HG03558 (cell line): ENCODE results near the gene PER1.
A peak's percentile ranks its signal among the peaks of the same experiment; 100 is the strongest.

ENCODE experiments used
- ATAC-seq: cut with Tn5 transposase; IDR thresholded peaks from one replicate; pipeline ENCODE4 v1.9.1; 2021; ENCODE audit warnings: moderate number of reproducible peaks; ENCODE audit not compliant: unreplicated experiment; ENCODE audit errors: extremely low read depth

The PER1 gene

GRCh38 chr17:8167526-8167925, 15.3 kb upstream of the PER1 start:
- no peak for ATAC-seq

DNA sequence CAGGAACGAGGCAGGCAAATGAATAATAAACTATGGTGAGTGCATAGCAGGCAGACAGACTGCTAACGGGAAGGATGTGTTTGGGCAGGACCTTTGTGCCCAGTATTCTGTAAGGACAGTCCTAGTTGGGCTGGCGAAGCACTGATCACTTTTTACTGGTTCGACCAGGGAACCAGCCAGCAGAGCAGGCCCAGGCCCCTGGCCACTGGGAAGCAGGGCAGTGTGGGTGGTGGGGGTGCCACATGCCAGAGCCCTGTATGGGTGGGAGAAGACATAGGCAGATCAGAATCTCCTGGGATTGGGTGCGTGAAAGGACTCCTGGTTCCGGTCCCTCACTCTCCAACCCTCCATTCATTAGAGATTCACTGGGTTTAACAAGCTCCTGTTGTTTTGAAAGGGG, 14.5 kb upstream of the PER1 start:
- no peak for ATAC-seq

DNA sequence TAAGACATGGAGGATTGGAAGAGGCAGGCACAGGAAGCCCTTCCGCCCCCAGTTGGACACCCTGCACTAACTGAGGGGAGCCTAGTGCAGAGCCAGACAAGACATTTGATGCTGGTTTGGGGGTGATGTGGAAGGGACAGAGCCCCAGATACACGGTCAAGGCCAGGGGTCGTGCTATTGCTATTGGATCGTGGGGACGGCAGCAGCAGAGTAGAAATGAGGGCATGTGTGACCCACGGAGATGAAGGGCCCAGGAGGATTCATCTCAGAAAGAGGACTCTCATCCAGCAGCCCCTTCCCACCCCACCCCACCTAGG, 12.6 kb upstream of the PER1 start:
- ATAC-seq, result no peak

DNA sequence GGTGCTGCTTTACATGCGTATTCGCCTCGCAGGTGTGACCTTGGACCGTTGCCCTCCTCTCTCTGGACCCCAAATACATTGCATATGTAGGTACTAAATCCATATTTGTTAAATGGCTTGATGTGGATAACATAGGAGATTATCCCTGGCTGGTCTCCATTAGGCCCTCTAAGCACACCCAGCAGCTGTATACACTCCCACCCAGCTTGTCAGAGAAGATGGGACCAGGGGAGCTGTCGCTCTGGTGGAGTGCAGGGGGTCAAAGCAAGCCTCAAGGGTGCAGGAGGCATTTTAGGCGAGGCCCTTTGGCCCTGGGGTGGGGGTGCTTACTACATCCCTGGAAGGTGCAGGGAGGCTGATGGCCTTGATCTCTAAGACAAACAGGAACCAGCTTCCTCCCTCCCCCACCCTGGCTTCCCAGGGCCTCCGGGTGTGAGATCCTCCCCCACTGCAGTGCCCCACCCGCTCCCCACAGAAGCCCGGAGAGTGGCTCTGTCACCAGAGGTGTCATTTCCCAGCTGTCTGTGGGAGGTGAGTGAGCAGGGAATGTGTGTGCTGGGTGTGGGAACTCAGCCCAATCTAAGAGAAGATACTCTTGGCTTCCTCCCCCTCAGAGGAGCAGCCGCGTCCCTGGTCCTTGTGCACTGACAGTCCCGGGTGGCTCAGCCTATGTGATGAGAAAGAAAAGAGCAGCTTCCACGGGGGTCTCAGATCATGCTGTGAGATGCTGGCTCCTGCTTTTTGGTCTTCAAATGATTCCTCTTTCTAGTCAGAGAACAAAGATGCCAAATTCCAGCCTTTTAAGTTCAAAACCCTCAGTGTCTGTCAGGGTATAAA, 12.0 kb upstream of the PER1 start:
- ATAC-seq, result no peak

DNA sequence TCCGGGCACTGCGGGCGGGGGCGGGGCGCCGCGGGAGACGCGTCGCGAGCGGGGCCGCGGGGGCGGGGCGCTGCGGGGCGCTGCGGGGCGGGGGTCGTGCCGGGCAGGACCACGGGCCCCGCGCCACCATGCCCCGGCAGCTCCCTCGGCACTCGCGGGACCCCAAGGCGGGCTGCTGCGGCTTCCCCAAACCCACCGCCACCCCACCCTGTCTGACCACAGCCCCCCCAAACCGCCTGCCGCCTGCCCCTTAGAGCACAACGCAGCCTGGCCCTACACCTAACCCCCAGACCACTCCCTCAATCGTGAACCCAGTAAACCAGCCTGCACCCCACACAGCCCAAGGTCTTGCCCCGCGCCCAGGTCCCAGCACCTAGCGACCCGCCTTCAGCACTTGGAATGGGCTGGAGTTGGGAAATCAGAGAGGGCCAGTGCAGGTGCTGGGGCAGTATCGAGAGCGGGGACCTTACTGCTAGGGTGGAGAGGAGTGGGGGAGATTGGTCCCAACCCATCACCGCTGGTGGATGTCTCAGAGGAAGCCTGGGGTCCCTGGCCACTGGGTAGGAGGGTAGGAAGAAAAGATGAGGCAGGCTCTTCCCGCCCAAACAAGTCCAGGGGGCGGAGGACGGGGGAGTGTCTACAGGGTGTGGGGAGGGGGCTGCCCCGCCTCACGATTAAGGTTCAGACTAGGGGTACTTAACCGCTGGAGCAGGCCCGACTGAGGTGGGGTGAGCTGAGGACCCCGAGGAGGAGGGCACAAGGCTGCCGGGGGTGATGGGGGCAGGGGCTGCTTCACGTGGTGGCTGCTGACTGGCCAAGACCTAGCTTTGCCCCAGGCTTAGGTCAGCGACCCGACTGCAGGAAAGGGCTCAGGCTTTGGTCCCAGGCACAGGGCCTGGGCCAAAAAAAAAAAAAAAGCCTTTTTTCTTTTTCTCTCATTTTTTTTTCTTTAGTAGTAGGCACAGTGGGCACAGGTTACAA, 11.1 kb upstream of the PER1 start:
- ATAC-seq, result no peak

- ATAC-seq, result no peak
Measured at GRCh38 chr17:8162233-8162996, 10.2 kb upstream of the PER1 start, which contains the start of gene VAMP2. Gene VAMP2 (minus strand): TSS chr17:8162948. CDS start chr17:8162879, 69 bp downstream.

DNA sequence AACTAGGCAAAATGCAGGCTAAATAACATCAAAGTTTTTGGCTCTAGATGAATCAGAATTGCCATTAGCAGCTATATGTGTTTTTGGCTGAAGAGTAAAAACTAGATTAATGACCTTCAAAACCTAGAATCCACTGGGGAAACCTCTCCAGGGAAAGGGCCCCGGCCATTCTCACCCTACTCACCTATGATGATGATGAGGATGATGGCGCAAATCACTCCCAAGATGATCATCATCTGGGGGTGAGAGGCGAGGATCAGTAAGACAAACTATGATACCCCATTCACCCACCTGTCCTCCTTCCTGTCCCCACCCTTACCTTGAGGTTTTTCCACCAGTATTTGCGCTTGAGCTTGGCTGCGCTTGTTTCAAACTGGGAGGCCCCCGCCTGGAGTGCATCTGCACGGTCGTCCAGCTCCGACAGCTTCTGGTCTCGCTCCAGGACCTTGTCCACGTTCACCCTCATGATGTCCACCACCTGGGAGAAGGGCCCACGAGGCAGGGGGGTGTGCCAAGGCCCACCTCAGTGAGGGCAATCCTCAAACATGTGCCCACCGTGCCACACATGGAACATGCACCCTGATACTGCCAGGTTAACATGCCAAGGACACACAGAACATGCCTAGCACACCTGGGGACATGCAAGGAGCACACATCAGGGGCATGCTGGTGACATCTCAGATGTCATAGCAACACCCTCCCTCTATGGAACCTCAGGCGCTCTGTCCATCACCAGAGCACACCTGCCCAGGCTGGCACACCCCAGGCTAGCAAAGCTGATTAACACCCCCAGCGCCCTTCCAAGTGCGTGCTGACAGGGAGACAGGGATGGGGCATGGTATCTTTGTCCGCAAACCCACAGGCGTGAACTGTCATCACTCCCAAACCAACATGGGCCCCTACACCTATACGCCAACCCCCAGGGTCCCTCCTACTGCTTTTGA, 9.4 kb upstream of the PER1 start:
- ATAC-seq, result no peak

- no peak for ATAC-seq
Measured at GRCh38 chr17:8160741-8161221, 8.6 kb upstream of the PER1 start.

DNA sequence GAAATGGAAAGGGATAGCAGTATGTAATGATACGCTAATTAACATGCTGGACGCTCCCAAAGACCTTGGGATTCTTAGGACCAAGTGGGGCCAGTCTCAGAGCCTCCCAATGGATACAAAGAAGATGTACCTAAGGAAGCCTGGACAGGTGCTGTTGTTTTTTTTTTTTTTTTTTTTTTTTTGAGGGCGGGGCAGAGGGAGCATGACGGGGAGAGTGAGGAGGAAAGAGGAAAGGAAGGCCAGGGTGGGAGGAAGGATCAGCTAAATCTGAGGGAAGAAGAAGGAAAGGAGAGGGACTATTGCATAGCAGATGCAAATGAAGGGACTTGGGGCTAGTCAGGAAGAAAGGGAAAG, 8.0 kb upstream of the PER1 start:
- no peak for ATAC-seq

GRCh38 chr17:8159459-8160223, 7.4 kb upstream of the PER1 start:
- no peak for ATAC-seq

DNA sequence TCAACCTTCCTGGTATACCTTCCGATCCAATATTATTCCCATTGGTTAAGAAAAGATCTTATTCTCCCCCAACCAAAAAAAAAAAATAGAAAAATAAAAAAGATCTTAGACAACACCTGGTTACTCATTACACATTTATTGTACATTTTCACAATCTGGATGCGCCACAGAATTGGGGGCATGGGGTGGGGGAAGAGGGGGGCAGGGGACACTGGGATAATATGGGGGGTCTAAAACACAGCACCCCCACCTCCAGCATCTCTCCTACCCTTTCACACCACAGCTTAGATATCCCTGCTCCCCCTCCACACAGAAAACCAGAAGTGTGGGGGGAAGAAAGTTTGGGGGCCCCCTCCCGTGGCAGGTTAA, 6.8 kb upstream of the PER1 start:
- no peak for ATAC-seq

DNA sequence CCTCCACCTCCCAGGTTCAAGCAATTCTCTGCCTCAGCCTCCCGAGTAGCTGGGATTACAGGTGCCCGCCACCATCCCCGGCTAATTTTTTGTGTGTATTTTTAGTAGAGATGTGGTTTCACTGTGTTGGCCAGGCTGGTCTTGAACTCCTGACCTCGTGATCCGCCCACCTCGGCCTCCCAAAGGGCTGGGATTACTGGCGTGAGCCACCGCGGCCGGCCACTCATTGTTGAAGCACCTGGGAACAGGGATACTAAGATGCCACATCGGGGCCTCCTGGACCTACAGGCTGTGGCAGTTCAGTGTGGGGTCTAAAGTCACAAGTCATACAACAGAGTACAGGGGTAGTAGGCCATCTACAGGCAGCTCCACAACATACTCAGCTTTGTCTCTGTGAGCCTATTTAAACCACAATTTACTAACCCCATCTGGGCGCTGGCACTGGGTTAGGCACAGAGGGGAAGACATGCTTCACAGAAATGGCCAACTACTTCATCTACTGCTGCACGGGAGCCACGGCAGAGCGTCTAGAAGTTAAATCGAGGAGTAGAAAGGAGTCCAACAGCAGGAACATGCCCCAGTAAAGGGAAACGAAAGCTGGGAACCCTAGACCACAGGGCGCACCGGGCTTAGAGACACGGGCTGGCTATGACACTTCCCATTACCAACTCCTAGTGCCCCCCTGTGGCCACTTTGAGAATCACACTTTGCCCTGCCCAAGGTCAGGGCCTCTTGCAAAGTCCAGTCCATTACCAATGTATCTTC, 6.2 kb upstream of the PER1 start:
- ATAC-seq, result no peak

DNA sequence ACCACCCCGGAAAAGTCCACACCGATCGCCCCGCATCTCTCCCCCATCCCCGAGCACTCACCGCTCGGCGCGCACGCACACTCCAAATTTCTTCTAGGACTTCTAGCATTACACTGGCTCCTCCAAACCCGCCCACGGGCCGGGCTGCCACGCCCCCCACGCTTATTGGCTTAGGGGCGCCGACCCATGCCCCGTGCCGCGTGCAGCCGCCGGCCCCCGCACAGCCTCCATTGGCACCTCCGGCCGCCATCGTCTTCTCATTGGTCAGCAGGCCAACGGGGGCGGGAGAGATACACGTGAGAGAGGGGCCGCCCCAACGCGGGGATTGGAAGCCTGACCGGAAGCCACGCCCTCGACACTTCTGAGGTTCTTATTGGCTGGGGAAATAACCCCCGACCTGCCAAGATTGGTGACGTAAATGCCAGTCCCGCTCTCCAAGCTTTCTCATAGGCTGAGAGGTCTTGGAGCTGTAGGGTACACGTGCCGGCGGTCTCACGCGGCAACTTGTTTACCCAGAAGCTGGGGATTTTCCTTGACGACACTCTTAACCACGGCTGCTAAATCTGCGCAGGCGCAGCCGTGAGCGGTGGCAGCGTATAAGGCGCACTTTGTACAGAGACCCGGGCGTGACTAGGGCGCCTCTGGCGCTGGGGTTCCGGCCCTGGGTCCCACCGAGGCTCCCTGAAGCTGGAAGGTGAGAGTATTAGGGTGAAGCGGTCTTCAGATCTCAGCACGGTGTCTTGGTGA, 4.2 kb upstream of the PER1 start:
- ATAC-seq, result peak; percentile 49

- no peak for ATAC-seq
Measured at GRCh38 chr17:8155996-8156245, 3.7 kb upstream of the PER1 start.

DNA sequence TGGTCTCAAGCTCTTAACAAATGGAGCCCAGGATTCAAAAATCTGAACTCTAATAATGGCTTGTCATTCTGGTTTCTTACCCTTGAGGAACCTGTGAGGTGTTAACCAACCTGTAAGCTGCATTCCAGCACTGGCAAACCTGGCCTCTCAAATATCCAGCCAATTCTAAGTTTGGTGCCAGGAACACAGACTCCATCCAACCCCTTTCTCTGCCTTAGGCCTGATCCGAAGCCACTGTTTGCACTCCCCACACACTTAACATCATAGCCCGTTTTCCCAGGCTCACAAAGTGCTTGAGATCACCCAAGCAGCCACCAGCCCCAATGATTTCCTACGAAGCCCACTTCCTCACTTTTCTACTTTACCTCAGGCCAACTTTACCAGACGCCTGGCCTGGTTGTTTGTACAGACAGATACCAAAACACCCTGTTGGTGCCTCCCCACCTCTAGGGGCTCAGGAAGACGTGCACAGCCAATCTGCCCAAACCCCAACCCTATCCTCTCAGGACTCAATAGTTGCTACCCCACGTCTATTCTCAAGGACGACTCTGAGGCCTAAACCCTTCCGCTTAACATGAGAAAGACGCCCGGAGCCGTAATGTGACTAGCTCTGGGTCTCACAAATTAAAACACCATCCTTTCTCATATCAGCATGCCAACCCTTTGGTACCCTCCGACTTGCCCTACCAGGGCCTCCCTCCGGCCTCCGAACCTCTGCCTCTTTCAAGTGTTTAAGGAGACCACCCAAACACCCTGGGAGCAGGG, 3.2 kb upstream of the PER1 start:
- ATAC-seq, result no peak

DNA sequence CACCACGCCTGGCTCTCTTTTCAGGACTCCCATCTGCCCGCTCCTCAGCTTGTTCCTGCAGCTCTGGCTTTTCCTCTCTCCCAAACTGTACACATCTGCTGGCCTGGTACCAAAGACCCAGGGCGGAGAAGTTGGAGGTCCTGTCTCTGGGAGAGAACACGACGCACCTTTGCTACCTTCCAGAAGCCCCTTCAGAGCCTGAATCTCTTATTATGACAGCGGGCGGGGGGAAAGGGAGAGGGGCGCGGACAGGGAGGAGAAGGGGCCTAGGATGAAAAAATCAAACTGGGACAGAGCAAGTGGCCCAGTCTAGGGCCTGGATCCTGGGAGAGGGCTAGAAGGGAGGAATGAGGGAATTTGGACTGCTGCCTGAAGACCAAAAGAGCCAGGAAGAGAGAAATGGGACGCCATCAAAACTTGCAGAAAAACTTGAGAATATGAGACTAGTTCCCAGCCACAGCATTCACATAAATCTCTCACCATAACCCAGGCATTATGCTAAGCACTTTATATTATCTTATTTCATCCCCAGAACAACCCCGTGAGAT, 2.5 kb upstream of the PER1 start:
- ATAC-seq, result no peak
